Ovary (tissue), 9 donors: ENCODE results near the gene PCED1B. TPM values are rescaled to one million over a fixed set of nuclear protein-coding genes. Genes with fewer than 3 reads are reported as not detected.

ENCODE experiments used
- DNase-seq, 5 donors: peaks; one replicate each; pipeline ENCODE4 v3.0.0-alpha.2; 2019 to 2020
- H3K27ac ChIP-seq, 2 donors: fragments of 200-600 bp; one replicate each; pipeline versions ENCODE4 v1.5.1 to v1.8.0; 2019 to 2022
- H3K27me3 ChIP-seq: fragments of 200-600 bp; one replicate; pipeline ENCODE4 v1.8.0; 2022
- H3K36me3 ChIP-seq: fragments of 200-600 bp; sonication (generic); one replicate; pipeline ENCODE4 v1.5.1; 2019
- H3K4me1 ChIP-seq: one replicate; pipeline ENCODE4 v1.8.1; 2013; ENCODE audit warnings: mild to moderate bottlenecking, moderate library complexity; ENCODE audit not compliant: insufficient read depth
- H3K4me3 ChIP-seq: fragments of 200-600 bp; sonication (generic); one replicate; pipeline ENCODE4 v1.5.1; 2017
- H3K9me3 ChIP-seq, 2 donors: fragments of 200-600 bp in 1 of 2; sonication (generic) in 1 of 2; one replicate each; pipeline versions ENCODE4 v1.5.1 to v1.8.1; 2013 to 2019; ENCODE audit warnings: mild to moderate bottlenecking in 1 of 2, moderate library complexity in 1 of 2
- CTCF ChIP-seq, 3 donors: fragments of 450-650 bp in 2 of 3; fragments of 200-600 bp in 1 of 3; IDR thresholded peaks; one replicate each; pipeline versions ENCODE4 v1.5.1 to v1.8.0; 2016 to 2022; ENCODE audit warnings: antibody characterized with exemption in 3 of 3, mild to moderate bottlenecking in 1 of 3
- EP300 ChIP-seq: sonication (generic); formaldehyde crosslinking; IDR thresholded peaks from one replicate; pipeline ENCODE4 v1.6.1; 2017; ENCODE audit warnings: antibody characterized with exemption
- POLR2A ChIP-seq: fragments of 450-650 bp; IDR thresholded peaks from one replicate; pipeline ENCODE4 v1.6.1; 2017; ENCODE audit warnings: antibody characterized with exemption, mild to moderate bottlenecking, moderate library complexity
- WGBS, 3 donors: extraction: QIAGEN DNeasy Blood & Tissue Kit in 1 of 3; methylation state at CpG; one replicate each; pipeline versions ENCODE4 v1.1.5 to v1.1.7; 2013 to 2017; 5-methylcytosine and 5-hydroxymethylcytosine counted together
- intact Hi-C, 4 donors: fragments of 100-400 bp; cut with DNase I; formaldehyde crosslinking; loops; one replicate each; pipeline versions ENCODE4 v1.11.0 to v1.15.1; 2022 to 2023
- polyA plus RNA-seq, 2 donors: library from polyadenylated mRNA; stranded (reverse); fragments of 200-250 nt in 1 of 2; fragments of 350-450 nt in 1 of 2; fragmentation: Illumina TruSeq in 1 of 2; extraction: RNeasy Lipid Tissue Mini Kit (QIAGEN cat#74804) in 1 of 2; gene quantifications; one replicate each; pipeline ENCODE4 v1.2.3, GENCODE V29; 2013 to 2014
- total RNA-seq, 7 donors: library from RNA; depleted of rRNA in 2 of 7; stranded (reverse); fragments of >200 nt in 2 of 7; fragmentation: NEBNext Ultra II Directional in 3 of 7; extraction: Animal tissue kit (Norgen Biotek cat#: 25700) in 3 of 7; gene quantifications; one replicate each; pipeline versions ENCODE4 v1.1.0 to v1.2.4, GENCODE V29; 2016 to 2023
- donor health status: DM: no; HTN: no; CAD: no; lungs with moderate emphysema.
- donor health status: DM: no; HTN: no; CAD: no.
- donor health status: Bipolar disorder and iron deficiency.
- donor health status: DM: yes; HTN: yes; CAD: no.
- donor health status: DM: no; HTN: no; CAD: no.
- donor health status: DM: yes; HTN: yes; CAD: no.

PCED1B gene
- total and polyA plus RNA-seq, 9 donors, result 9.9 to 27.2 (median 13.0) TPM

- no peak overlapping the region for H3K27ac ChIP-seq
- 43 to 57% (median 52%) methylated on average over 3 of the region's 3 CpGs for WGBS, 3 donors
- intact Hi-C loops, result no loop called here
- TF ChIP-seq EP300 (no peak), CTCF (IDR thresholded peaks at IDR 0.05) (no peak), POLR2A (no peak)
- peaks cover 6% of the 10 kb centered on the region for H3K4me1 ChIP-seq
- H3K27me3 ChIP-seq, result no peaks in the 10 kb centered on the region
- H3K9me3 ChIP-seq, result no peaks in the 10 kb centered on the region
- DNase-seq, result no peak
- no peak overlapping the region for H3K4me3 ChIP-seq
- no peaks in the 10 kb centered on the region for H3K36me3 ChIP-seq
These were observed 139.8 kb downstream of the PCED1B start for GRCh38 chr12:47219243-47219642.

GRCh38 chr12:47221256-47222023 is 142.0 kb downstream of the PCED1B start:
- Histone ChIP-seq H3K4me3 (no peak overlapping the region), H3K36me3 (no peaks in the 10 kb centered on the region), H3K9me3 (no peaks in the 10 kb centered on the region), H3K27me3 (no peaks in the 10 kb centered on the region), H3K27ac (no peak overlapping the region), H3K4me1 (peaks cover 11% of the 10 kb centered on the region)
- WGBS, 3 donors, result 95 to 100% (median 96%) methylated on average over 2 of the region's 2 CpGs
- TF ChIP-seq POLR2A (no peak), CTCF (IDR thresholded peaks at IDR 0.05) (no peak), EP300 (no peak)
- intact Hi-C loops, result loop anchor here in 2 of 4 donors (10.0 kb wide), 1 partner anchor 137 kb away; no protein-coding TSS in a partner anchor
- no peak for DNase-seq

DNA sequence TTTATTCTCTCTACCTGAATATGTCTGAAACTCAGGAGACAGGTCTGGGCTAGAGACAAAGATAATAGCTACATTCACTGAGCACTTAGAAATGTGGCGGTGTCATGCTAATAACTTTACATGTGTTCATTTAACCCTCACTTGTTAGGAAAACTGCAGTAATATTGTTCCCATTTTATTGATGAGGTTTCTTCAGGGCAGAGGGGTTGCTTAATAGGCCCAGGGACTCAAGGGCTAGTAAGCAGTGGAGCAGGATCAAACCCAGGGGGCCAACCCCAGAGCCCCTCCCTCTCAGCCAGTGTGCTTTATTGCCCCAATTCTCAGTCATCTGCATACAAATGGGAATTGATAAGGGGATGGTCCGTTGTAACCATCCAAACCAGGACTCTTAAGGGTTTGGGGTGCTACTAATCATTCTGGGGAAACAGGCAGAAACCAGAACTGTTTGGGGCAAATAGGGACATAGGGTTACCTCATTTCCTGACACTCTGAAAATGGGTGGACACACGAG is 143.2 kb downstream of the PCED1B start:
- no peaks in the 10 kb centered on the region for H3K36me3 ChIP-seq
- no peaks in the 10 kb centered on the region for H3K9me3 ChIP-seq
- no peak overlapping the region for H3K4me3 ChIP-seq
- 64 to 70% (median 70%) methylated on average over 3 of the region's 3 CpGs for WGBS, 3 donors
- intact Hi-C loops, result loop anchor here in 2 of 4 donors (10.0 kb wide), 1 partner anchor 138 kb away; no protein-coding TSS in a partner anchor
- no peak for DNase-seq
- H3K27me3 ChIP-seq, result no peaks in the 10 kb centered on the region
- peaks cover 11% of the 10 kb centered on the region for H3K4me1 ChIP-seq
- no peak for TF ChIP-seq EP300
- no peak for TF ChIP-seq CTCF (IDR thresholded peaks at IDR 0.05)
- TF ChIP-seq POLR2A, result no peak
- peak overlapping the region in 1 of 2 donors; percentile 89 for H3K27ac ChIP-seq

- TF ChIP-seq POLR2A (no peak), EP300 (no peak), CTCF (IDR thresholded peaks at IDR 0.05) (no peak)
- DNase-seq, result peak; percentile 39 to 57 (median 49)
- H3K27me3 ChIP-seq, result no peaks in the 10 kb centered on the region
- no peaks in the 10 kb centered on the region for H3K36me3 ChIP-seq
- H3K4me1 ChIP-seq, result peaks cover 11% of the 10 kb centered on the region
- H3K9me3 ChIP-seq, result no peaks in the 10 kb centered on the region
- H3K27ac ChIP-seq, result peak overlapping the region; percentile 69 to 89
- intact Hi-C loops, result loop anchor here in 2 of 4 donors (10.0 kb wide), 1 partner anchor 138 kb away; no protein-coding TSS in a partner anchor
- H3K4me3 ChIP-seq, result peak overlapping the region; percentile 11
- 3 to 12% (median 11%) methylated on average over 7 of the region's 7 CpGs for WGBS, 3 donors
These were observed 143.8 kb downstream of the PCED1B start for GRCh38 chr12:47223031-47223847.
